Activated CD8-positive, alpha-beta T cell treated with anti-CD3 and anti-CD28 coated beads for 36 hours (primary cell): Measurements from ENCODE around the gene SLC12A7. TPM values are rescaled to one million over a fixed set of nuclear protein-coding genes. Genes with fewer than 3 reads are reported as not detected.
A peak's percentile ranks its signal among the peaks of the same experiment; 100 is the strongest.
"Not testable (repeated sequence)": the region's sequence is repeated elsewhere in the genome, so short reads cannot be mapped to it uniquely, and the experiment has no call there.

Experiments used
- ATAC-seq: fragments of 200-7000 bp; cut with Tn5 transposase; one replicate; pipeline ENCODE4 v1.10.0; 2021; ENCODE audit warnings: mild to moderate bottlenecking, moderate library complexity
- CTCF ChIA-PET: fragments of 350-600 bp; sonication (Branson Sonifier 250); formaldehyde crosslinking; loops from one replicate; lab custom pipeline; 2021; ENCODE audit warnings: antibody characterized with exemption; lab: Charles Lee
- POLR2A ChIA-PET: fragments of 350-600 bp; sonication (Branson Sonifier 250); formaldehyde crosslinking; loops from one replicate; lab custom pipeline; 2021; ENCODE audit warnings: antibody characterized with exemption; lab: Charles Lee
- DNase-seq: peaks from one replicate; pipeline ENCODE4 v3.0.0-alpha.2; 2020
- H3K27ac Mint-ChIP-seq: one replicate; pipeline ENCODE4 v1.8.0; 2021; ENCODE audit warnings: mild to moderate bottlenecking, mixed read lengths
- H3K27me3 Mint-ChIP-seq: one replicate; pipeline ENCODE4 v1.8.0; 2021; ENCODE audit warnings: mixed read lengths
- H3K36me3 Mint-ChIP-seq: one replicate; pipeline ENCODE4 v1.8.0; 2021; ENCODE audit warnings: low read depth, mixed read lengths
- H3K4me1 Mint-ChIP-seq: one replicate; pipeline ENCODE4 v1.8.0; 2021; ENCODE audit warnings: low read depth, mixed read lengths
- H3K4me3 Mint-ChIP-seq: one replicate; pipeline ENCODE4 v1.8.0; 2021; ENCODE audit warnings: mild to moderate bottlenecking, moderate library complexity, mixed read lengths
- H3K9me3 Mint-ChIP-seq: one replicate; pipeline ENCODE4 v1.8.0; 2021; ENCODE audit warnings: mixed read lengths
- intact Hi-C: fragments of 100-400 bp; cut with micrococcal nuclease; formaldehyde crosslinking; loops from one replicate; pipeline ENCODE4 v1.10.0; 2022
- microRNA-seq: library from miRNA; unstranded; fragments of <30 nt; microRNA quantifications from one replicate; pipeline ENCODE4 v1.2.0, GENCODE V29; 2022; ENCODE audit warnings: borderline microRNAs expressed, borderline replicate concordance
- total RNA-seq, 2 experiments: library from RNA; stranded (reverse); gene quantifications; one replicate each; pipeline ENCODE4 v1.2.3, GENCODE V29; 2021
- TF ChIP-seq, protein P1 (sequence below): fragments of 200-600 bp; IDR thresholded peaks from one replicate; pipeline ENCODE4 v1.8.0; 2022; ENCODE audit warnings: antibody characterized with exemption, mild to moderate bottlenecking

SLC12A7 gene
- total RNA-seq, 2 experiments from 2014 or later = 21.6 to 24.8 TPM

GRCh38 chr5:1003296-1003937, 108.4 kb downstream of the SLC12A7 start:
- intact Hi-C loops = no loop called here
- CTCF ChIA-PET = no interaction called here
- no peak overlapping the region for H3K4me3 Mint-ChIP-seq
- DNase-seq (peak; percentile 77), ATAC-seq (peak; percentile 29)
- H3K9me3 Mint-ChIP-seq = no peaks in the 10 kb centered on the region
- TF ChIP-seq, protein P1, sequence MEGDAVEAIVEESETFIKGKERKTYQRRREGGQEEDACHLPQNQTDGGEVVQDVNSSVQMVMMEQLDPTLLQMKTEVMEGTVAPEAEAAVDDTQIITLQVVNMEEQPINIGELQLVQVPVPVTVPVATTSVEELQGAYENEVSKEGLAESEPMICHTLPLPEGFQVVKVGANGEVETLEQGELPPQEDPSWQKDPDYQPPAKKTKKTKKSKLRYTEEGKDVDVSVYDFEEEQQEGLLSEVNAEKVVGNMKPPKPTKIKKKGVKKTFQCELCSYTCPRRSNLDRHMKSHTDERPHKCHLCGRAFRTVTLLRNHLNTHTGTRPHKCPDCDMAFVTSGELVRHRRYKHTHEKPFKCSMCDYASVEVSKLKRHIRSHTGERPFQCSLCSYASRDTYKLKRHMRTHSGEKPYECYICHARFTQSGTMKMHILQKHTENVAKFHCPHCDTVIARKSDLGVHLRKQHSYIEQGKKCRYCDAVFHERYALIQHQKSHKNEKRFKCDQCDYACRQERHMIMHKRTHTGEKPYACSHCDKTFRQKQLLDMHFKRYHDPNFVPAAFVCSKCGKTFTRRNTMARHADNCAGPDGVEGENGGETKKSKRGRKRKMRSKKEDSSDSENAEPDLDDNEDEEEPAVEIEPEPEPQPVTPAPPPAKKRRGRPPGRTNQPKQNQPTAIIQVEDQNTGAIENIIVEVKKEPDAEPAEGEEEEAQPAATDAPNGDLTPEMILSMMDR = no peak
- no peaks in the 10 kb centered on the region for H3K36me3 Mint-ChIP-seq
- H3K27ac Mint-ChIP-seq = no peak overlapping the region
- POLR2A ChIA-PET = no interaction called here
- H3K27me3 Mint-ChIP-seq = peaks cover 26% of the 10 kb centered on the region
- peaks cover 24% of the 10 kb centered on the region for H3K4me1 Mint-ChIP-seq

DNA sequence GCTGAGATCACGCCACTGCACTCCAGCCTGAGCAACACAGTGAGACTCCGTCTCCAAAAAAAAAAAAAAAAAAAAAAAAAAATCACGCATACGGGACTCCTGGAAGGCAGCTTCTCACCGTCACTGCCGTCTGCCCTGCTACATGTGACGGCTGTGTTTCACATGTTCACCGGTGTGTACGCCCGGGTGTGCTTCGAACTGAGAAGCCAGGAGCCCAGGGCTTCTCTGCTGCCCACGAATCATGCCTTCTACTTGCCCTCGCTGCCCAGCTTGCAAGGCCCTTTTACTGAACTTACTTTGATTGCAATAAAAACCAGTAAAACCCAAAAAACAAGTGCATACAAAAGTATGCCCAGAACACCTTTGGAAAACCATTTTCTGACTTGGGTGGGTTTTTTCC, 109.0 kb downstream of the SLC12A7 start:
- Mint-ChIP-seq H3K4me3 (no peak overlapping the region), H3K27ac (no peak overlapping the region), H3K36me3 (no peaks in the 10 kb centered on the region), H3K9me3 (no peaks in the 10 kb centered on the region), H3K27me3 (peaks cover 22% of the 10 kb centered on the region), H3K4me1 (peaks cover 21% of the 10 kb centered on the region)
- ATAC-seq (no peak), DNase-seq (no peak)
- intact Hi-C loops = no loop called here
- TF ChIP-seq, protein P1 = no peak
- ChIA-PET POLR2A (no interaction called here), CTCF (interaction anchor here (0.9 kb wide), 1 partner anchor 79 kb away, joined by 3 read pairs; no protein-coding TSS in a partner anchor)

- peaks cover 17% of the 10 kb centered on the region for H3K27me3 Mint-ChIP-seq
- CTCF ChIA-PET = interaction anchor here (0.9 kb wide), 1 partner anchor 78 kb away, joined by 3 read pairs; no protein-coding TSS in a partner anchor
- no peak overlapping the region for H3K4me3 Mint-ChIP-seq
- H3K4me1 Mint-ChIP-seq = peaks cover 22% of the 10 kb centered on the region
- intact Hi-C loops = no loop called here
- ATAC-seq = no peak
- DNase-seq = no peak
- TF ChIP-seq, protein P1 = no peak
- H3K27ac Mint-ChIP-seq = no peak overlapping the region
- H3K36me3 Mint-ChIP-seq = no peaks in the 10 kb centered on the region
- H3K9me3 Mint-ChIP-seq = no peaks in the 10 kb centered on the region
- POLR2A ChIA-PET = no interaction called here
Observed at GRCh38 chr5:1002271-1002546, 109.7 kb downstream of the SLC12A7 start.

GRCh38 chr5:1001406-1002270, 110.2 kb downstream of the SLC12A7 start:
- Mint-ChIP-seq H3K4me1 (peaks cover 28% of the 10 kb centered on the region), H3K27ac (no peak overlapping the region), H3K4me3 (no peak overlapping the region), H3K36me3 (no peaks in the 10 kb centered on the region), H3K27me3 (peaks cover 13% of the 10 kb centered on the region), H3K9me3 (no peaks in the 10 kb centered on the region)
- intact Hi-C loops = no loop called here
- CTCF ChIA-PET = interaction anchor here (0.7 to 1.0 kb wide), 3 partner anchors 17 to 78 kb away, joined by 3 read pairs; no protein-coding TSS in a partner anchor
- ATAC-seq (no peak), DNase-seq (no peak)
- TF ChIP-seq, protein P1 = no peak
- POLR2A ChIA-PET = no interaction called here

DNA sequence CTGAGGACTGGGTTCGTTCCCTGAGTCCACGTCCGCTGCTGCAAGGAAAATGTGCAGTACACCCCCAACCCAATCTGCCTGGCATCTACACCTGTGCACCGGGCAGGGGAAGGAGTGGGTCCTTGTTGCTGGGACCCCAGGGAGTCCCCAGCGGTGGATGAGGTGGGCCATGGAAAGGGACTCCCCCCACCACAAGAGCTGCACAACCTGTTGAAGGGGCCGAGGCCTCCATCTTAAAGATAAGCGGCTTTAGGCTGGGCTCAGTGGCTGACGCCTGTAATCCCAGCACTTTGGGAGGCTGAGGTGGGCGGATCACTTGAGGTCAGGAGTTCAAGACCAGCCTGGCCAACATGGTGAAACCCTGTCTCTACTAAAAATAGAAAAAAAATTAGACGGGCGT, 111.0 kb downstream of the SLC12A7 start:
- H3K4me3 Mint-ChIP-seq, H3K9me3 Mint-ChIP-seq, intact Hi-C loops, DNase-seq, H3K27me3 Mint-ChIP-seq, H3K27ac Mint-ChIP-seq, ATAC-seq, POLR2A ChIA-PET, H3K36me3 Mint-ChIP-seq: not testable (repeated sequence)
- CTCF ChIA-PET = interaction anchor here (0.7 to 1.0 kb wide), 3 partner anchors 16 to 77 kb away, joined by 3 read pairs; no protein-coding TSS in a partner anchor
- peaks cover 32% of the 10 kb centered on the region for H3K4me1 Mint-ChIP-seq

Small RNA genes lying within 50 kb of the gene (microRNA-seq; reads per million reads assigned to microRNA genes)
- gene MIR4635 = not detected

Other genes with a start within 250 kb of the SLC12A7 start
- gene BRD9, start 219.3 kb downstream of the SLC12A7 start, total RNA-seq = 10 to 100 TPM; 46.6 to 51.7 TPM
- 10 to 100 TPM; 31.0 to 36.9 TPM for gene TRIP13, start 219.2 kb downstream of the SLC12A7 start, total RNA-seq
- 1 to 10 TPM; 1.5 to 2.3 TPM for gene NKD2, start 103.3 kb downstream of the SLC12A7 start, total RNA-seq
- gene SLC6A19, start 89.5 kb upstream of the SLC12A7 start, total RNA-seq = not detected
- gene SLC6A18, start 113.3 kb upstream of the SLC12A7 start, total RNA-seq = not detected
- gene TERT, start 183.0 kb upstream of the SLC12A7 start, total RNA-seq = 10 to 100 TPM; 12.5 to 12.7 TPM
- gene CLPTM1L, start 233.0 kb upstream of the SLC12A7 start, total RNA-seq = 10 to 100 TPM; 51.4 to 56.2 TPM